SHP77 (cell line): Measurements from ENCODE around the gene ZNF57.
"Not testable (repeated sequence)": the region's sequence is repeated elsewhere in the genome, so short reads cannot be mapped to it uniquely, and the experiment has no call there.

ENCODE experiments used
- DNase-seq, 2 experiments: peaks; one replicate each; lab custom pipeline; 2025; lab: John Stamatoyannopoulos, UW

ZNF57 gene

GRCh38 chr19:2896694-2897093 lies 4.0 kb upstream of the ZNF57 start:
- no peak for DNase-seq

GRCh38 chr19:2902590-2903218 lies 2.0 kb downstream of the ZNF57 start:
- no peak for DNase-seq

DNA sequence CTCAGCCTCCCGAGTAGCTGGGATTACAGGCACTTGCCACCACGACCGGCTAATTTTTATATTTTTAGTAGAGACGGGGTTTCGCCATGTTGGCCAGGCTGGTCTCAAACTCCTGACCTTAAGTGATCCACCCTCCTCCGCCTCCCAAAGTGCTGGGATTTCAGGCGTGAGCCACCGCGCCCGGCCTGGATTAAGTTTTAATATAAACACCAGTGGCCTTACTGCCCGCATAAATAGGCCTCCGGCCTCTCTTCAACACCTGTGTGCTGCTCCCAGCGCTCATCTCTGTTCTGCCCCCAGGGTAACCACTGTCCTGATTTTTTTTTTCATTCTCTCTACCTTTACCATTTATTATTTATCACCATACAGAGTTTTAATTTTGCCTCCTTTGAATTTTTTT lies 2.6 kb downstream of the ZNF57 start:
- not testable (repeated sequence) for DNase-seq

GRCh38 chr19:2905918-2906519 lies 5.3 kb downstream of the ZNF57 start:
- DNase-seq: no peak

DNA sequence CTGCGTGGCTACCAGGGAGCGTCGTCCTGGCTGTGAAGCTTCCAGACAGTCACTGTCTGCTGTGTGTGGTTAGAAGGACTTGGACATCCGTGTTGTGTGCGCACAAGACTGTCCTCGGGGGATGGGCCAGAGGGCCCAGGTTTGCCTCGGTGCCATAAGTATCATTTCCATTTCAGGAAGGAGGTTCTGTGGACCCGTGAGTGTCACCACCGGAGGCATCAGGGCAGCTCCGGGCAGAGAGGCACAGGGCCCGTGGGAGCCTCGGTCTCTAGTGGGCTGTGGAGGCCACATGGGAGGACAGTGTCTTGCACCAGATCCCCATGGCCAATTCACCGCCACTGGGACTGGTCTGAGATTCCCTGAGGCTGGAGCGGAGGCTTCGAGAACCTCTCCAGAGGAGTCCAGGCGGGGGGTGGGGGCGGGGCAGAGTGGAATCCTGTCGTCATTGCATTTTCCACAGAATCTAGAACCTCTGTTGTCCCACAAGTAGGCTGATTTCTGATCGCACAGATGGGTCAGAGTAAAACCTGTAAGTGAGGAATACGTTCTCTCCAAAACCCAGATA lies 6.0 kb downstream of the ZNF57 start:
- DNase-seq: no peak

DNA sequence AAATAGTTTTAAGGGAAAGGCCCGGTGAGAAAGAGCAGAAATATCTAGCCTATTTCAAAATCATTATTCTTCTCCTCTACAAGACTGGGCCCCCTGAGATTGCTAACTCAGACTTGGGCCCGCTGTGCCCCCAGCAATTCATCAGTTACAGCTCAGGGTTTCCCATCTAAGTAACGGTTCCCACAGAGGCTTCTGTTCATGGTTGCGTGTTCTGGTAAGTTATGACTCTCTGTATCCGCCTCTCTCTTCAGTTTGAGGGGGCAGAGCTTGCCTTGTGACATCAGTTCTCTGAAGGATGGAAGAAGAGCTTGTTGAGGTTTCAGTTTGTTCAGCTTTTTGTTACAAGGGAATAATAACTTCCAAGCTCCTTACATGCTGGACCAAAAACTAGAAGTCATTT lies 11.6 kb downstream of the ZNF57 start:
- DNase-seq: no peak

DNA sequence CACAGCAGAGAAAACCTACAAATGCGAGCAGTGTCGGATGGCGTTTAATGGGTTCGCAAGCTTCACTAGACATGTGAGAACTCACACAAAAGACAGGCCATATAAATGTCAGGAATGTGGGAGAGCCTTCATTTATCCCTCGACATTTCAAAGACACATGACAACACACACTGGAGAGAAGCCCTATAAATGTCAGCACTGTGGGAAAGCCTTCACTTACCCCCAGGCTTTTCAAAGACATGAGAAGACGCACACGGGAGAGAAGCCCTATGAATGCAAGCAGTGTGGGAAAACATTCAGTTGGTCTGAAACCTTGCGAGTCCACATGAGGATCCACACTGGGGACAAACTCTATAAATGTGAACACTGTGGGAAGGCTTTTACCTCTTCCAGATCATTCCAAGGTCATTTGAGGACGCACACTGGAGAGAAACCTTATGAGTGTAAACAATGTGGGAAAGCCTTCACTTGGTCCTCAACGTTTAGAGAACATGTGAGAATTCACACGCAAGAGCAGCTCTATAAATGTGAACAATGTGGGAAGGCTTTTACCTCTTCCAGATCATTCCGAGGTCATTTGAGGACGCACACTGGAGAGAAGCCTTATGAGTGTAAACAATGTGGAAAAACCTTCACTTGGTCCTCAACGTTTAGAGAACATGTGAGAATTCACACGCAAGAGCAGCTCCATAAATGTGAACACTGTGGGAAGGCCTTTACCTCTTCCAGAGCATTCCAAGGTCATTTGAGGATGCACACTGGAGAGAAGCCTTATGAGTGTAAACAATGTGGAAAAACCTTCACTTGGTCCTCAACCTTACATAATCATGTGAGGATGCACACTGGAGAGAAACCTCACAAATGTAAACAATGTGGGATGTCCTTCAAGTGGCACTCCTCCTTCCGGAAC lies 16.8 kb downstream of the ZNF57 start:
- no peak for DNase-seq

DNA sequence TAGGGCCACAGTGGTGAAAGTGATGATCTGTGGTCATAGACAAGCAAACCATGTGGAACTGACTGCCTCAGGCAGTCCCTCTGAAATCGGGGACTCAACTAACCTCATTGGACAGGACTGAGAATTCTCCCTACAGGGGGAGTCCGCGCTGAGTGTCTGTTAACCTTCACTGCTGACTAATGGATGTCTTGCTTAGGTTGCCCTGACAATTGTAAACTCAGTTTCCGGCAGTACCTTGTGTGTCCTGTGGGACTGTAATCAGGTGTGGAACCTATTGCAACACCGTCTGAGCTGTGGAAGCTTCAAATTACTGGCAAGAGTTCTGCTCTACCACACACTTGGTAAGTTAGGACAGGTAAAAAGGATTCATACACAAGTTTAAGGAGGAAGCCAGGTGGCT lies 22.3 kb downstream of the ZNF57 start:
- peak in 1 of 2 experiments; percentile 12 for DNase-seq

GRCh38 chr19:2923510-2923909 lies 22.8 kb downstream of the ZNF57 start:
- DNase-seq: peak in 1 of 2 experiments; percentile 12

GRCh38 chr19:2926341-2927031 lies 25.8 kb downstream of the ZNF57 start:
- DNase-seq: no peak

DNA sequence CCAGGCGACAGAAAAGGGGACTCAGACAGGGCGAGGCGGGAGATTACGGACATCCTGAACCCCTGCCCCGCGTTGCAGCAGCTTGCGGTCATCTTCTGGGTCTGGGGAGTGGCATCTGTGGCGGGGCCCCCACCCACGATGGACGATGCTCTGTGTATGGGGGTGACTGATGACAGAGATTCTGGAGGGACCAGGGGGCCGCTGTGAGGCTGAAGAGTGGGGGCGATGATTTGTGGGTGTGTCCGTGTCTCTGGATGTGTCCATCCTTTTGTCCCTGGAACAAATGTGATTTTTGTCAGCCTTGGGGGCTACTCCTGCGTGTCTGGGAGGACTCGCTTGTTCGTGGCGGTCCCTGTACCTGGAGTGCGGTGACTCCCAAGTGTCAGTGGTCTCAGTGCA lies 26.3 kb downstream of the ZNF57 start:
- DNase-seq: no peak

- DNase-seq: no peak
Observed at GRCh38 chr19:2933490-2933910, 32.8 kb downstream of the ZNF57 start.

DNA sequence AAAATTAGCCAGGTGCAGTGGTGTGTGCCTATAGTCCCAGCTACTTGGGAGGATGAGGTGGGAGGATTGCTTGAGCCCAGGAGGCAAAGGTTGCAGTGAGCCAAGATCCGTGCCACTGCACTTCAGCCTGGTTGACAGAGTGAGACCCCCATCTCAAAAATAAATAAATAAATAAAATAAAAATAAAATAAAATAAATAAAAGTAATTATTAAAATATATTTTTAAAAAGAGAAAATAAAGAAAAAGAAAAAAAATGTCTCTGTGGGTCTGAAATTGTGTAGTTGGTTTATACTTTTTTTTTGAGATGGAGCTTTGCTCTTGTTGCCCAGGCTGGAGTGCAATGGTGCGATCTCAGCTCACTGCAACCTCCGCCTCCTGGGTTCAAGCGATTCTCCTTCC lies 35.1 kb downstream of the ZNF57 start:
- not testable (repeated sequence) for DNase-seq

DNA sequence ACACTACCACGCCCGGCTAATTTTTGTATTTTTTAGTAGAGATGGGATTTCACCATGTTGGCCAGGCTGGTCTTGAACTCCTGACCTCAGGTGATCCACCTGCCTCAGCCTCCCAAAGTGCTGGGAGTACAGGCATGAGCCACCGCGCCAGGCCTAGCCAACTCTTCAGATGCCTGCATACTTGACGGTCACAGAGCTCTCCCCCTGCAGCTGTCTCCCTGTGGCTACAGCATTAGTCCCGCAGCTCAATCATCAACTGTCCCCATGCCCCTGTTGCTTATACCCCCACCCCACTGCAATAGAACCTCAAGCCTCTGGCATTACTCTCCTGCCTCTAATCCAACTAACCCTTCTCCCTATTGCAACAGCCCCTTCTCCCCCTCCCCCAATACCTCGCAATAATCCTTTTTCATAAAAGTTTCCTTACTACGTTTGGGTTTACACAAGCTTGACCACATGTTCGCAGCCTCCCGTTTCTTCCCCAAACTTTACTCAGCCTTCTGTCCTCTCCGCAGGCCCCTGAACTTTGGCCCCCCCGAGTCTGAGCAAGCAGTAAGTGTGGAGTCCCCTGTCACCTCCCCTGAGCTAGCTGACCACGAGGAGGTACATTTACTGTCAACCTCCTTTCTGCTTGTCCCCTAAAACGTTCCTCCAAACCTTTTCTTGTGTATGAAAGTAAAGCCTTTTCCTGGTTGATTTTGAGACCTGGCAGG lies 42.4 kb downstream of the ZNF57 start:
- DNase-seq: no peak

DNA sequence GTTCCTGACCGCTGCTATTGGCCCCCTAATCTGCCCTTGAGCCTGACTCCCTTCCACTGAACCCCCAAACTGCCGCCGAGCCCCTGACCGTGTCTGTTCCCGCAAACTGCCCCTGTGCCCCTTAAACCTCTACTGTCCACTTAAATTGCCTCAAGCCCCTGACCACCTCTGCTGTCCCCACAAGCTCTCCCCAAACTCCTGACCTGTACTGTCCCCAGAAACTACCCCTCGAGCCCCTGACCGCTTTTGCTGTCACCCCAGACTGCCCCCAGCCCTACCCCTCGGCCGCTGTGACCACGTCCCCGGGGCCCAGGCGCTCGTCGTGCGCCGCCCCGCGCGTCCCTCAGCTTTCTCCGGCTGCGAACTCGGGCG lies 43.7 kb downstream of the ZNF57 start:
- no peak for DNase-seq

DNA sequence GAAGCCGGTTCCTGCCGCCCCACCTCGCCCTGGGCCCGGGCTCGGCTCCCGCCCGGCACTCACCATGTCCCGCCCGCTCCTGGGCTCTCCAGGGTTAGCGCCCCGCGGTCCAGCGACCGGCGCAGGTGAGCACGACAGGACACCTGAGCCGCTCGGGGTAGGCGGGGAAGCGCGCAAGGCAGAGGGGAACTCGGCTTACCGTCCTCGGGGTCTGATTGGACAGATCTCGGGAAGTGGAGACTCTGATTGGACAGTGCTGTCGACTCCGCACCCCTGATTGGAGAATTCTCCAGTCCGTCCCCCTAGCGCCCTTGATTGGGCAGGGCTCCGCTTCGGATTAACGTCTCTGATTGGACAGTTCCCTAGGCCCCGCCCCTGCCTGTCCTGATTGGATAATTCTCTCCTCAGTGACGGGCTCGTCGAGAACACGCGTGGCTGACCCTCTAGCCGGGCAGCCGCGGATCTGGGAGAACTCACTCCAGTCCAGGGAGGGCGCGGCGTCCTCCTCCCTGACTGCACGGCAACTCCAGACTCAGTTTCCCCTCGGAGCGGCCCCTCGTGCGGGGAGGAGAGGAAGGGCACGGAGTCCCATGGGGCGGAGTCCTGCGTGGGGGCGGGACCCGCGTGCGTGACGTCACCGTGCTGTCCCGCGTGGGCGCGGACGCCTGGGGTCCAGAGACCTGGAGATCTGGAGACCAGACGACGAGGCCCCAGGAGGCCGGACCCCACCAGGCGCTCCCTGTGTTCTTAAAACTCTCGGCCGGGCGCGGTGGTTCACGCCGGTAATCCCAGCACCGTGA lies 44.2 kb downstream of the ZNF57 start, which contains the start of gene ZNF77:
TSS of gene ZNF77 (minus strand) at position 197 of the 800 bp plus-strand sequence. CDS start at position 66, 131 bp downstream.
- peak; percentile 97 to 99 for DNase-seq

DNA sequence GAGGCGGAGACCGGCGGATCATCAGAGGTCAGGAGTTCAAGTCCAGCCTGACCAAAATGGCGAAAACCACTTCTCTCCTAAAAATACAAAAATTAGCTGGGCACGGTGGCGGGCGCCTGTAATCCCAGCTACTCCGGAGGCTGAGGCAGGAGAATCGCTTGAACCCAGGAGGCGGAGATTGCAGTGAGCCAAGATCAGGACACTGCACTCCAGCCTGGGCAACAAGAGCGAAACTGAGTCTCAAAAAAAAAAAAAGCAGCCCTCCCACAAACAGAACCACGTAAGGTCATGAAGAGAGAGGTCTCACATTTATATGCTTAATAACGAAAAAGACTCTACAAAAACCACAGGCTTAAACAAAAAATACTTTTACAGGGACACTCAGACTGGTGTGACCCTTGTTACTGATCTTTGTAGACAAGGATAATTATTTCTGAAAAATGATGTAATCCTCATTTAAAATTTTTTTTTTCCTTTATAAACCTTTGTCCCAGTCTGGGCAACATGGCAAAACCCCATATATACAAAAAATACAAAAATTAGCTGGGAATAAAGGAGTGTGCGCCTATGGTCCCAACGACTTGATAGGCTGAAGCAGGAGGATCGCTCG lies 45.0 kb downstream of the ZNF57 start:
- DNase-seq: no peak

GRCh38 chr19:2949939-2950285 lies 49.2 kb downstream of the ZNF57 start:
- no peak for DNase-seq

DNA sequence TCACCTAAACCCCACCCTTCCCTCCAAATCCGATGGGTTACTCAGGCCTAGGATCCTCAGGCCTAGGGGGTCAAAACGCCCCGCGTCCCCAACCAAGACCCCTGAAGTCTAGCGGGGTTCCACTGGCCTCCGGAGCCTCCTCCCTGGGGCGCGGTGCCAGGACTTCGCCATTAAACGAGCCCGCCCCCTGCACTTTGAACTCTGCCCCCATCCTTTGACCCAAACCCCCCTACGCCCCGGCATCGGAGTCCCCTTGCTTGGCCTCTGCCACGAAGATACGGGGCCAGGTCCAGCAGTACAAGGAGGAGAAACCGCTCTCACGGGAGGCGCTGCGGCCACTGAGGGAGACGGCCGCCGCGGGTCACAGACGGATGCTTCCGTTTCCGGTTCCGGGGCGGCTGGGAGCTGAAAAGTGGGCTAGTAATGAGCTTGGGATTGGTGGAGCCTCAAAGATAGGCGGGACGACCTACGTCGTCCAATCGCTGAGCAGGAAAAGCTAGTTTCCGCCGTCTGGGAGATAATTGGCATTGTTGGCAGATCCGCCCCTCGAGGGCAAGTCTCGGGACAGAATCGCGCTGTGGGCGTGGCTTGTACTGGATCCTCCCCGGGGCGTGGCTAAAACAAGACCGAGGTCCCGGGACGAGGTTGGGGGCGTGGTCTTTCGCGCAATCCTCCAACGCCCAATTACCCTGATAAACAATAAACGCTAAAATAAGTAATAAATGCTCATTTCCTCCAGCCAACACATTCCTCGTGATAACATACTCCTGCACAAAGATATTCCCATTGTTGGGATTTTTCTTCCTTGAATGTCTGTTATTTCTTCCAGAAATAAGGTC lies 49.8 kb downstream of the ZNF57 start:
- peak; percentile 98 for DNase-seq
